HG03039 (cell line): ENCODE measurements around the gene RBM3.

Source experiments
- ATAC-seq: cut with Tn5 transposase; IDR thresholded peaks from one replicate; pipeline ENCODE4 v1.9.1; 2021; ENCODE audit warnings: mild to moderate bottlenecking, moderate library complexity; ENCODE audit not compliant: unreplicated experiment

Gene RBM3

DNA sequence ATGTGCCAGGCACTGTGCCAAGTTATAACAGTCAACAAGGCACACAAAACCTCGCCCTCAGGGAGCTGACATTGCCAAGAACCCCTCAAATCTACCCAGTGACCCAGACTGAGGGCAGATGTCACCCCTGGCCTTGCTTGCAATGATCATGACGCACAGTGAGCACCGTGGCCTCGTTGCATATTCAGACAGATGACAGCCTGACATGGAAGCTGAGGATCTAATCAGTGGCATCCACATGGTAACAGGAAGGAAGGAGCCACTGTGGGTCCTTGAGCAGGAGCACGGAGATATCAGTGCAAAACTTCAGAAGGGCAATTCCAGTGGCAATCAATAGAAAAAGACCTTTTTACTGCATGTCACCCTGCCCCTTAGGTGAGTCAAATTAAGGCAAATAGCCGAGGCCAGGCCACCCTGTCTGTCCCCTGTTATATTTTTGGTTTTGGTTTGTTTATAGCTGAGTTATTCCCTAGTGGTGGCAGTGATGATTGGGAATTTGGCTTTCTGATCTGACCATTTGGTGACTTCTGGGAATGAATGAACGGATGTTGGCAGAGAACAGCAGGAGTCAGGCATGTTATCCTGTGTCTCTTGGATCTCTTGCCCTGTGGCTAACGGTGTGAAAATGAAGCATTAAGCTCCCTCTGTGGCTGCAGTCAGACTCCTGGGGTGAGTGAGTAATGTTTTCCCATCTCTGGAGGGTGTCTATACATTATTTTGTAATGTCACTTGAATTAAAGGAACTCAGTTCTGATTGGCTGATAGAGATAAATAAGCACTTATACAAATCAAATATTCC, 43.5 kb downstream of the RBM3 start:
- no peak for ATAC-seq

GRCh38 chrX:48626401-48627298, 52.4 kb downstream of the RBM3 start:
- ATAC-seq, result no peak
